Natural killer cell (primary cell): ENCODE measurements around the gene MGAT3. TPM values are rescaled to one million over a fixed set of nuclear protein-coding genes. Genes with fewer than 3 reads are reported as not detected.

Experiments
- ATAC-seq, 3 donors: fragments of 150-1000 bp in 2 of 3; fragments of 200-7000 bp in 1 of 3; cut with Tn5 transposase; 1 replicate in 1 of 3; 2 replicates in 2 of 3; pipeline ENCODE4 v1.10.0; 2021; ENCODE audit warnings: mild to moderate bottlenecking in 2 of 3, moderate library complexity in 2 of 3
- DNase-seq, 2 donors: peaks; one replicate each; pipeline versions ENCODE4 v3.0.0 to v3.0.0-alpha.2; 2013 to 2021; ENCODE audit warnings: mixed read lengths in 1 of 2
- H3K27ac ChIP-seq: one replicate; pipeline ENCODE4 v1.5.1; 2013; ENCODE audit warnings: mild to moderate bottlenecking, low read length
- H3K27me3 ChIP-seq: one replicate; pipeline ENCODE4 v1.6.1; 2013; ENCODE audit warnings: low read length; ENCODE audit not compliant: control insufficient read depth, insufficient read depth
- H3K36me3 ChIP-seq: one replicate; pipeline ENCODE4 v1.6.1; 2013; ENCODE audit warnings: low read length; ENCODE audit not compliant: control insufficient read depth, insufficient read depth
- H3K4me1 ChIP-seq: one replicate; pipeline ENCODE4 v1.6.1; 2013; ENCODE audit warnings: low read length; ENCODE audit not compliant: control insufficient read depth, insufficient read depth
- H3K4me3 ChIP-seq: one replicate; pipeline ENCODE4 v1.5.1; 2013; ENCODE audit warnings: low read length
- H3K9me3 ChIP-seq: one replicate; pipeline ENCODE4 v1.6.1; 2013; ENCODE audit warnings: low read length; ENCODE audit not compliant: control insufficient read depth, insufficient read depth
- H3K27ac Mint-ChIP-seq, 2 donors: one replicate each; pipeline ENCODE4 v1.8.0; 2022; ENCODE audit warnings: mild to moderate bottlenecking in 2 of 2, mixed read lengths in 2 of 2, moderate library complexity in 1 of 2
- H3K27me3 Mint-ChIP-seq, 2 donors: one replicate each; pipeline ENCODE4 v1.8.0; 2022; ENCODE audit warnings: low read depth in 2 of 2, mixed read lengths in 2 of 2
- H3K36me3 Mint-ChIP-seq: one replicate; pipeline ENCODE4 v1.8.0; 2022; ENCODE audit warnings: mixed read lengths
- H3K4me1 Mint-ChIP-seq, 2 donors: one replicate each; pipeline ENCODE4 v1.8.0; 2022; ENCODE audit warnings: mixed read lengths in 2 of 2
- H3K4me3 Mint-ChIP-seq: one replicate; pipeline ENCODE4 v1.8.0; 2022; ENCODE audit warnings: mild to moderate bottlenecking, moderate library complexity, mixed read lengths
- H3K9me3 Mint-ChIP-seq, 2 donors: one replicate each; pipeline ENCODE4 v1.8.0; 2022; ENCODE audit warnings: mixed read lengths in 2 of 2
- CTCF ChIP-seq: fragments of 200-600 bp; IDR thresholded peaks from one replicate; pipeline ENCODE4 v1.8.0; 2022; ENCODE audit warnings: antibody characterized with exemption
- whole genome bisulfite sequencing: methylation state at CpG from one replicate; pipeline ENCODE4 v1.1.7; 2013; ENCODE audit warnings: missing lambda C conversion rate; ENCODE audit not compliant: insufficient coverage; 5-methylcytosine and 5-hydroxymethylcytosine counted together
- intact Hi-C: fragments of 100-400 bp; cut with micrococcal nuclease; formaldehyde crosslinking; loops from one replicate; pipeline ENCODE4 v1.14.2; 2022
- total RNA-seq, 4 donors: library from RNA; stranded (reverse); fragments of 120-200 nt in 1 of 4; gene quantifications; one replicate each; pipeline versions ENCODE4 v1.2.3 to v1.2.4, GENCODE V29; 2013 to 2022

MGAT3 gene
- total RNA-seq, 3 donors from 2014 or later (not counting 1 experiment from before 2014, with no cell fraction given), result 0.09 to 13.7 (median 0.11) TPM

- Mint-ChIP-seq H3K27ac (peak overlapping the region; percentile 96 to 98), H3K4me1 (peaks cover 57 to 58% of the 10 kb centered on the region in 2 donors), H3K9me3 (no peaks in the 10 kb centered on the region), H3K36me3 (no peaks in the 10 kb centered on the region), H3K4me3 (peak overlapping the region; percentile 98), H3K27me3 (no peaks in the 10 kb centered on the region)
- H3K27me3 ChIP-seq, result no peaks in the 10 kb centered on the region
- TF ChIP-seq CTCF, result no peak
- 46% methylated on average over 11 of the region's 14 CpGs for WGBS
- no peak overlapping the region for H3K27ac ChIP-seq
- intact Hi-C loops, result no loop called here
- H3K4me3 ChIP-seq, result no peak overlapping the region
- H3K9me3 ChIP-seq, result no peaks in the 10 kb centered on the region
- DNase-seq (peak in 1 of 2 donors; percentile 51), ATAC-seq (no peak)
- peaks cover 68% of the 10 kb centered on the region for H3K4me1 ChIP-seq
- H3K36me3 ChIP-seq, result peaks cover 39% of the 10 kb centered on the region
These were observed 65.9 kb downstream of the MGAT3 start for GRCh38 chr22:39522567-39523300.

- intact Hi-C loops, result no loop called here
- no peak overlapping the region for H3K4me3 Mint-ChIP-seq
These were observed 67.4 kb downstream of the MGAT3 start for GRCh38 chr22:39524089-39524752.

GRCh38 chr22:39524753-39525657, 68.2 kb downstream of the MGAT3 start:
- Histone ChIP-seq H3K27me3 (no peaks in the 10 kb centered on the region), H3K9me3 (no peaks in the 10 kb centered on the region), H3K36me3 (peaks cover 59% of the 10 kb centered on the region), H3K4me3 (no peak overlapping the region), H3K4me1 (peaks cover 82% of the 10 kb centered on the region), H3K27ac (no peak overlapping the region)
- H3K36me3 Mint-ChIP-seq, result no peaks in the 10 kb centered on the region
- peak overlapping the region; percentile 73 to 79 for H3K27ac Mint-ChIP-seq
- intact Hi-C loops, result no loop called here
- H3K4me3 Mint-ChIP-seq, result peak overlapping the region; percentile 51
- WGBS, result 89% methylated on average over 10 of the region's 10 CpGs
- DNase-seq, result no peak
- TF ChIP-seq CTCF, result no peak
- peaks cover 67 to 71% of the 10 kb centered on the region in 2 donors for H3K4me1 Mint-ChIP-seq
- H3K27me3 Mint-ChIP-seq, result no peaks in the 10 kb centered on the region
- H3K9me3 Mint-ChIP-seq, result no peaks in the 10 kb centered on the region
- ATAC-seq, result no peak

More at GRCh38 chr22:39524089-39524752, 67.4 kb downstream of the MGAT3 start:
- WGBS, result 86% methylated on average over 13 of the region's 13 CpGs
- TF ChIP-seq CTCF, result no peak
- peaks cover 51% of the 10 kb centered on the region for H3K36me3 ChIP-seq
- H3K4me3 ChIP-seq, result no peak overlapping the region
- H3K9me3 Mint-ChIP-seq, result no peaks in the 10 kb centered on the region
- DNase-seq (no peak), ATAC-seq (no peak)
- peak overlapping the region; percentile 73 to 79 for H3K27ac Mint-ChIP-seq
- no peak overlapping the region for H3K27ac ChIP-seq
- H3K27me3 Mint-ChIP-seq, result no peaks in the 10 kb centered on the region
- H3K4me1 ChIP-seq, result peaks cover 79% of the 10 kb centered on the region
- no peaks in the 10 kb centered on the region for H3K9me3 ChIP-seq
- peaks cover 66 to 68% of the 10 kb centered on the region in 2 donors for H3K4me1 Mint-ChIP-seq
- H3K36me3 Mint-ChIP-seq, result no peaks in the 10 kb centered on the region
- no peaks in the 10 kb centered on the region for H3K27me3 ChIP-seq
